DMS53 treated with DMSO at 0.1 percent for 48 hours (cell line): ENCODE data around the gene CEP97.
"Not testable (repeated sequence)": the region's sequence is repeated elsewhere in the genome, so short reads cannot be mapped to it uniquely, and the experiment has no call there.

Source experiments
- DNase-seq: peaks from one replicate; lab custom pipeline; 2025; ENCODE audit not compliant: unreplicated experiment; lab: John Stamatoyannopoulos, UW

The CEP97 gene

DNA sequence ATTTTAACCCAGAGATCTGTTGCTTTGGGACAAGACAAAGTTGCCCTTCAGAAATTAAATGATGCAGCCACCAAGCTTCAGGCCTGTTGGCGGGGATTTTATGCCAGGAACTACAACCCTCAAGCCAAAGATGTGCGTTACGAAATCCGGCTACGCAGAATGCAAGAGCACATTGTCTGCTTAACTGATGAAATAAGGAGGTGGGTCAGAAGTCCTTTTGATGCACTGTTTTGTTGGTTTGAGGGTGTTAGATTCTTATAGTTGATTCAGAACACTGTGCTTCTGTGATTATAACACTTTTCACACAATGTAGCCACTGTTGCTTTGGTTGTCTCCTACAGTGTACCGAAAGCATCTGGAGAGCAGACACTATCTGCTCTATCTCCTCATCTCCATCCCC lies 33.8 kb downstream of the CEP97 start:
- DNase-seq = no peak

- no peak for DNase-seq
These were observed 37.7 kb downstream of the CEP97 start for GRCh38 chr3:101762041-101762646.

DNA sequence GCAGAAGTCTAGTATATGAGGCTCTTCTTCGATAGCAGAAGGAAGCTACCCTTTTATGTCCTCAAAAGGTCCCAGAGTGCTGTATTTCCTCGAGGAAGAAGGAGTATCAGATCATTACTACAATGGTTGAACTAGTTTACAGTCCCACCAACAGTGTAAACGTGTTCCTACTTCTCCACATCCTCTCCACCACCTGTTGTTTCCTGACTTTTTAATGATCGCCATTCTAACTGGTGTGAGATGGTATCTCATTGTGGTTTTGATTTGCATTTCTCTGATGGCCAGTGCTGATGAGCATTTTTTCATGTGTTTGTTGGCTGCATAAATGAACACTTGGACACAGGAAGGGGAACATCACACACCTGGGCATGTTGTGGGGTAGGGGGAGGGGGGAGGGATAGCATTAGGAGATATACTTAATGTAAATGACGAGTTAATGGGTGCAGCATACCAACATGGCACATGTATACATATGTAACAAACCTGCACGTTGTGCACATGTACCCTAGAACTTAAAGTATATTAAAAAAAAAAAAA lies 53.4 kb downstream of the CEP97 start:
- not testable (repeated sequence) for DNase-seq

GRCh38 chr3:101778385-101779046 lies 54.1 kb downstream of the CEP97 start:
- DNase-seq = no peak

- DNase-seq = peak; percentile 68
These were observed 54.8 kb downstream of the CEP97 start, which contains the start of gene NXPE3 for GRCh38 chr3:101779047-101779821. Gene NXPE3, plus strand, starts transcription at chr3:101779211. Its CDS starts 6,386 bp downstream, at chr3:101785597.

- DNase-seq = no peak
These were observed 55.5 kb downstream of the CEP97 start for GRCh38 chr3:101779822-101780381.

DNA sequence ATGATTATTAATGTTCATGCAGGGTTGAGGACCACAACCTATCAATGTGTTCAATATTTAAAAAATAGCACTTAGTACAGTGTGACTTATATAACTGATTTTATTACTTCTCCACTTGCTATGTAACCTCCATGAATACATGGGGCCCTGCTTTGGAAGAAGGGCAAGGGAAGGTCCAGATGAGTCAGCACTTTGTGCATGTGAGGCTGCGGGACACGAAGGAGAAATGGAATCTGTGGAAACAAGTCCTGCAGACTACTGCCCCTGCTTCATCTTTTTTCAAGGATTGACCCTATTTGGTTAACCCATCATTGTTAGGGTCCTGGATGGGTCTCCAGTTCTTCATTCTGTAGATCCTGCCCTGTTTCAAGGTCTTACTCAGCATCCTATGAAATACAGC lies 56.2 kb downstream of the CEP97 start:
- DNase-seq = peak; percentile 21

- no peak for DNase-seq
These were observed 56.8 kb downstream of the CEP97 start for GRCh38 chr3:101781166-101781565.

- DNase-seq = no peak
These were observed 60.6 kb downstream of the CEP97 start for GRCh38 chr3:101784855-101785613.

DNA sequence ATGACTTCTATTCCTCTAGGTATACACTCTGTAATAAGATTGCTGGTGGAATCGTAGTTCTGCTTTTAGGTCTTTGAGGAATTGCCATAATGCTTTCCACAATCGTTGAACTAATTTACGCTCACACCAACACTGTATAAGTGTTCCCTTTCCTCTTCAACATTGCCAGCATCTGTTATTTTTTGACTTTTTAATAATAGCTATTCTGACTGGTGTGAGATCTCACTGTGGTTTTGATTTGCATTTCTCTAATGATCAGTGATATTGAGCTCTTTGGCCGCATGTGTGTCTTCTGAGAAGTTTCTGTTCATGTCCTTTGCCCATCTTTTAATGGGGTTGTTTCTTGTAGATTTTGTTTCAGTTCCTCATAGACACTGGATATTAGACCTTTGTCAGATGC lies 67.4 kb downstream of the CEP97 start:
- no peak for DNase-seq

DNA sequence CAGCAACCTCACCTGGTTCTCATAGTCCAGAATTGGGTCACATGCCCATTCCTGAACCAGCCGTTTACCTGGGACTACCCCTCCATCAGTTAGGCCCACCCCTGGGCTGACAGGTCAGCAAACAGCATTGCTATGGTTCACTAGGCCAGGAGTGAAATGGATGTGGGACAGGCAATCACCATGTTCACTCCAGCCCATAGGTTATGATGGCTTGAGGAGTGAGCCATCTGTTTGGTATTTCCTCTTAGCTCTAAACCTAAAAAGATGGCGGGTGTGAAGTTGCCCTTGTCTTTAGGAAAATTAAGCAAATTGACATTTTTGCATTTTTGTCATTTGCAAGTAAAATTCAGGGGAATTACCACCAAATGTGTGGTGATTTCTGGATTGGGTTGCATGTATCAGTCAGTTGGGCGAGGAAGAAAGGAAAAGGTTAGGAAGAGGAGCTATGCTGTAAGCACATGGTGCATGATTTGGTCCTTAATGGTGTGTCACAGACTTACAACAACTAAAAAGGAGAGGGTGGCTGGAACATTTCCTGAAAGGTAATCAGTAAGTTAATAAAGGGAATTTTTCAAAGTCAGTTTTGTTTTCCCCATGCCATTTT lies 71.8 kb downstream of the CEP97 start:
- DNase-seq = no peak

GRCh38 chr3:101801174-101801573 lies 76.8 kb downstream of the CEP97 start:
- DNase-seq = no peak

GRCh38 chr3:101802179-101802578 lies 77.8 kb downstream of the CEP97 start:
- no peak for DNase-seq

- DNase-seq = peak; percentile 62
These were observed 78.9 kb downstream of the CEP97 start for GRCh38 chr3:101803173-101803782.

GRCh38 chr3:101803939-101804338 lies 79.5 kb downstream of the CEP97 start:
- no peak for DNase-seq

DNA sequence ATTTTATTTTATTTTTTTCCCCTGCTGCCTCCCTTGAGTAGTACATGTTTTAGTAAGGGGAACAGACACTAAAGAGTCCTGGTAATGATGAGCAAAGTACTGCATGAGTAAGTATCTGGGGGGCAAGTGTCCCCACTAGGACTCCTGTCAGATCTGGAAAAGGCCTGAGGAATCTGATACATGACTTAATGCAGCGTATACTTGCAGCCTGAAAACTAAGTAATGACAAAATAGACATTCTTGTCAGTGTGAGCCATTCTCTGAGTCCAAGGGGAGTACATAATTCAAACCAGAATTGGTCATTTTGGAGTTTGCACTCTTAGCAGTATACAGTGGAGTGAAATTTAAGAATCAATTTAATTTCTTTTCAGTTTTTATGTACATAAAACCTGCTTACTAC lies 82.1 kb downstream of the CEP97 start:
- DNase-seq = no peak

GRCh38 chr3:101807888-101808287 lies 83.5 kb downstream of the CEP97 start:
- DNase-seq = no peak

DNA sequence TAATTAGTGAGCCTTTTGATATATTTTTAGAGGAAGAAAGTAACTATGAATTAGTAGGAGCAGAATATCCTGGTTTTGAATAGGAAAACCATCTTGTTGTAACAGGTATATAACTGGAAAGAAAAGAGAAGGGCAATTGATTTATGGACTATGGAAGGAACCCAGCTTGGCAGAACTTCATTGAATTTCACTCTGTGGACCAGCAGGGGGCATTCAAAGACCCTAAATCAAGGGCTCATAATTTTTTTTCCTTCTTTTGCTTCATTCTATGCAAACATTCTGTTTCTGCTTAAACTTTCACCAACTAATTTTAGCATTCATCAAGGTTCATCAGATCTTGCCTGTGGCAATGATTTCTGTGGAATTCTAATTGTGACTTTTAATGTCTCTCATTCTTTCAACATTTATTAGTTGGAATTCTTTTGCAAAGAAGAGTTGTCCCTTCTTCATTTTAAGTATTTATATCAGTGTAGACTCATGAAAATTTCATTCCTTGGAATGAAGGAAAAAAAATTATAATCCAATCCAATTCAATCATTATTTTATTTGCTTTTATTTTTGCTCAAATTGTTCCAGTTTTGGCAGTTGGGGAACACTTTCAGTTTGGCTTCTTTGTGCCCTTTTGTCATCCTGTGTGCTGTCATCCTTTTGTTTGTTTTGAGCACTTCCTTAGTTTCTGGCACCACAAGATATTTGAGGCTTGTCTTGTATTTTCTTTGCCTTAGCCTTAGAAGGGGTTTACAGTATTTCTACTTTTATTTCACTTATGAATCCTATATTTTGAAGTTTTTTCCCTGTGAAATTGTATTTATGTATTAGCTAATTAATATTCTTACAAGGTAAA lies 85.0 kb downstream of the CEP97 start:
- peak; percentile 12 for DNase-seq

DNA sequence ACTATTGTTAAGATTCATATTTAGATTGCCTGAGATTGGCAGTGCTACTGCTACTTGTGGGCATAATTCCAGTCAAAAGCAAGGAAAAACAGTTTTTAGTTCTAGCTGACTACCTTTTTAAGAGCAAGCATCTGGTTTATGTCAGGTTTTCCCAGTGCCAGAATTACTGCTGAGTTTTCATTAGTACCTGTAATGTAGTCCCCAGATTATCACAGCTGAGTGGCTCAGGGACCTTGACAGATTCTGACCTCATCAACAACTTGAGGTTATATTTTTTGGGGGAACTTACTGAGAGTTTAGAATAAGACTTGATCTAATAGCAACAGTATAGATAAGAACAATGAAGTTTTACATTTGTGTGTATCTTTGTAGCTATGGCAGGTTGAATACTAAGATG lies 85.6 kb downstream of the CEP97 start:
- no peak for DNase-seq
